ENCODE measurements around the gene GJC1. TPM values are rescaled to one million over a fixed set of nuclear protein-coding genes. Genes with fewer than 3 reads are reported as not detected.

Gene GJC1
- polyA plus RNA-seq, 1 donor from 2014 or later: 8.0 TPM

GRCh38 chr17:44795421-44795820, 34.7 kb downstream of the GJC1 start:
- no peak overlapping the region for H3K4me3 ChIP-seq (ENCODE audit: low read length)
- no peaks in the 10 kb centered on the region for H3K9me2 ChIP-seq (ENCODE audit: insufficient read depth, low read length)
- no peaks in the 10 kb centered on the region for H4K20me1 ChIP-seq (ENCODE audit: insufficient read depth)
- no peak overlapping the region for H2AFZ ChIP-seq (ENCODE audit: low read depth, low read length)
- no peaks in the 10 kb centered on the region for H3K36me3 ChIP-seq (ENCODE audit: insufficient read depth, low read length)
- H3K79me2 ChIP-seq (replicated peaks; ENCODE audit: insufficient read depth, low read length): no peaks in the 10 kb centered on the region
- H3K27me3 ChIP-seq (ENCODE audit: insufficient read depth, low read depth, low read length): no peaks in the 10 kb centered on the region
- no peak overlapping the region for H3K9ac ChIP-seq (ENCODE audit: low read length)
- H3F3A ChIP-seq (ENCODE audit: insufficient read depth, low read length, poor library complexity, severe bottlenecking): no peaks in the 10 kb centered on the region
- no peak for TF ChIP-seq RAD21 (conservative IDR thresholded peaks at IDR 0.05)
- no peak for TF ChIP-seq EZH2 (IDR thresholded peaks at IDR 0.05; ENCODE audit: borderline replicate concordance, insufficient read depth, low read length, poor library complexity, severe bottlenecking)
- no peak for TF ChIP-seq REST (IDR thresholded peaks at IDR 0.05; ENCODE audit: borderline replicate concordance)
- TF ChIP-seq MXI1 (conservative IDR thresholded peaks at IDR 0.05; ENCODE audit: poor library complexity, severe bottlenecking): no peak
- TF ChIP-seq EP300 (conservative IDR thresholded peaks at IDR 0.05; ENCODE audit: poor library complexity, severe bottlenecking): no peak
- H3K27ac ChIP-seq (ENCODE audit: low read length): no peak overlapping the region
- no peak overlapping the region for H3K4me2 ChIP-seq (ENCODE audit: low read length)
- H3K9me3 ChIP-seq (ENCODE audit: low read length): no peaks in the 10 kb centered on the region

- no peak overlapping the region for H2AFZ ChIP-seq (ENCODE audit: low read depth, low read length)
- no peak overlapping the region for H3K4me3 ChIP-seq (ENCODE audit: low read length)
- H3K9ac ChIP-seq (ENCODE audit: low read length): no peak overlapping the region
Observed at GRCh38 chr17:44794851-44795413, 35.2 kb downstream of the GJC1 start.

GRCh38 chr17:44793885-44794842, 35.9 kb downstream of the GJC1 start:
- Histone ChIP-seq H4K20me1 (ENCODE audit: insufficient read depth) (no peaks in the 10 kb centered on the region), H3K9me2 (ENCODE audit: insufficient read depth, low read length) (no peaks in the 10 kb centered on the region), H3F3A (ENCODE audit: insufficient read depth, low read length, poor library complexity, severe bottlenecking) (no peaks in the 10 kb centered on the region), H3K27me3 (ENCODE audit: insufficient read depth, low read depth, low read length) (no peaks in the 10 kb centered on the region), H3K79me2 (replicated peaks; ENCODE audit: insufficient read depth, low read length) (no peaks in the 10 kb centered on the region), H3K9ac (ENCODE audit: low read length) (no peak overlapping the region), H3K4me3 (ENCODE audit: low read length) (no peak overlapping the region), H3K36me3 (ENCODE audit: insufficient read depth, low read length) (no peaks in the 10 kb centered on the region), H2AFZ (ENCODE audit: low read depth, low read length) (no peak overlapping the region), H3K4me2 (ENCODE audit: low read length) (no peak overlapping the region), H3K27ac (ENCODE audit: low read length) (no peak overlapping the region), H3K9me3 (ENCODE audit: low read length) (no peaks in the 10 kb centered on the region)
- TF ChIP-seq CTCF (IDR thresholded peaks at IDR 0.05; ENCODE audit: poor library complexity, severe bottlenecking) (no peak), POLR2AphosphoS5 (IDR thresholded peaks at IDR 0.05) (no peak), EZH2 (IDR thresholded peaks at IDR 0.05; ENCODE audit: borderline replicate concordance, insufficient read depth, low read length, poor library complexity, severe bottlenecking) (no peak), TAF1 (IDR thresholded peaks at IDR 0.05; ENCODE audit: low read depth) (no peak), EP300 (conservative IDR thresholded peaks at IDR 0.05; ENCODE audit: poor library complexity, severe bottlenecking) (no peak), SMC3 (conservative IDR thresholded peaks at IDR 0.05; ENCODE audit: poor library complexity) (no peak), MXI1 (conservative IDR thresholded peaks at IDR 0.05; ENCODE audit: poor library complexity, severe bottlenecking) (no peak), RAD21 (conservative IDR thresholded peaks at IDR 0.05) (no peak), REST (IDR thresholded peaks at IDR 0.05; ENCODE audit: borderline replicate concordance) (no peak)

More at GRCh38 chr17:44794851-44795413, 35.2 kb downstream of the GJC1 start:
- H3K9me3 ChIP-seq (ENCODE audit: low read length): no peaks in the 10 kb centered on the region
- no peaks in the 10 kb centered on the region for H3K27me3 ChIP-seq (ENCODE audit: insufficient read depth, low read depth, low read length)
- H3K4me2 ChIP-seq (ENCODE audit: low read length): no peak overlapping the region
- H3K36me3 ChIP-seq (ENCODE audit: insufficient read depth, low read length): no peaks in the 10 kb centered on the region
- H4K20me1 ChIP-seq (ENCODE audit: insufficient read depth): no peaks in the 10 kb centered on the region
- H3K9me2 ChIP-seq (ENCODE audit: insufficient read depth, low read length): no peaks in the 10 kb centered on the region
- H3F3A ChIP-seq (ENCODE audit: insufficient read depth, low read length, poor library complexity, severe bottlenecking): no peaks in the 10 kb centered on the region
- no peak overlapping the region for H3K27ac ChIP-seq (ENCODE audit: low read length)
- no peaks in the 10 kb centered on the region for H3K79me2 ChIP-seq (replicated peaks; ENCODE audit: insufficient read depth, low read length)
- no peak for TF ChIP-seq EZH2 (IDR thresholded peaks at IDR 0.05; ENCODE audit: borderline replicate concordance, insufficient read depth, low read length, poor library complexity, severe bottlenecking)
